GM19372 (cell line): ENCODE measurements around the gene NRARP.
A peak's percentile ranks its signal among the peaks of the same experiment; 100 is the strongest.
"Not testable (repeated sequence)": the region's sequence is repeated elsewhere in the genome, so short reads cannot be mapped to it uniquely, and the experiment has no call there.

Source experiments
- ATAC-seq: cut with Tn5 transposase; IDR thresholded peaks from one replicate; pipeline ENCODE4 v1.9.1; 2021; ENCODE audit warnings: mild to moderate bottlenecking, low read depth, moderate library complexity; ENCODE audit not compliant: unreplicated experiment

Gene NRARP, protein sequence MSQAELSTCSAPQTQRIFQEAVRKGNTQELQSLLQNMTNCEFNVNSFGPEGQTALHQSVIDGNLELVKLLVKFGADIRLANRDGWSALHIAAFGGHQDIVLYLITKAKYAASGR

GRCh38 chr9:137302118-137302448, at the start of gene NRARP:
NRARP (minus strand) TSS chr9:137302271; CDS start chr9:137301928, 343 bp downstream.
- ATAC-seq, result peak; percentile 69

DNA sequence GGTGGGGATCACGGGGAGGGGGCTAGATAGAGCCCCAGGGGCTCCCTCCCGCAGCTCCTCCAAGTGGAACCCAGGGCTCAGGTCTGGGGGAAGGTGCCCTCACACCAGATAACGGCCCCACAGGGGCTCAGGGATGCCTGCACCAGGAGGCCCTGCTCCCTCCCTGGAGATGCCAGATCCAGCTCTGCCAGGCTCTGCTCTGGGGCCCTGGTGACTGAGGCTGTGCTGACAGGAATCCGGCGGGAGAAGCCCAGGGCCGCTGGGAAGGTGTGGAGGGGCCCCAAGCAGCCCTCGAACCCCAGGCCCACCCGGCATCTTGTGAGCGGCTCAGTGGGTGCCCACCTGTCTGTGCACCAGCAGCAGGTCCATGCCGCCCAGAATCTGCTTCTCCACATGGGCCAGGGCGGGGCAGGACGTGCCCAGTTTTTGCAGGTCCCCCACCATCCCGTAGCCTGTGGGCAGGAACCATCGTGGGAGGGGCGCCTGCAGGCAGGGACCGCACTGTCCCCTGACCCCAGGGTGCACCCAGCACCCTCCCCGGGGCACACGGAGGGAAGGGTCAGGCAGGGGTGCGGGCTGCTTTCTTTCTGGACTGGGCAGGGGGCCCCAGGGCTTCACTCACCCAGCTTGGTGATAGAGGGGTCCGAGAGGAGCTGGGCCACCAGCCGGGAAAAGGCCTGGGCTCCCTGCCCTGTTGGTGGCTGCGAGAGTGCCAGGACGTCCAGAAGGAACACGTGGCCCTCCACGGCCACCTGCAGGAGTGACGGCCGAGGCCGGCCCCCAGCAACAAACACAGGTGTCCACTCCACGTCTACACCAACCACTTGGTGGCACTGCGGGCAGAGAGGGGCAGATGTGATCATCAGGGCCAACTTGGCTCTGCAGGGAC, 48.9 kb upstream of the NRARP start:
- no peak for ATAC-seq

GRCh38 chr9:137349471-137350033, 47.5 kb upstream of the NRARP start:
- no peak for ATAC-seq

DNA sequence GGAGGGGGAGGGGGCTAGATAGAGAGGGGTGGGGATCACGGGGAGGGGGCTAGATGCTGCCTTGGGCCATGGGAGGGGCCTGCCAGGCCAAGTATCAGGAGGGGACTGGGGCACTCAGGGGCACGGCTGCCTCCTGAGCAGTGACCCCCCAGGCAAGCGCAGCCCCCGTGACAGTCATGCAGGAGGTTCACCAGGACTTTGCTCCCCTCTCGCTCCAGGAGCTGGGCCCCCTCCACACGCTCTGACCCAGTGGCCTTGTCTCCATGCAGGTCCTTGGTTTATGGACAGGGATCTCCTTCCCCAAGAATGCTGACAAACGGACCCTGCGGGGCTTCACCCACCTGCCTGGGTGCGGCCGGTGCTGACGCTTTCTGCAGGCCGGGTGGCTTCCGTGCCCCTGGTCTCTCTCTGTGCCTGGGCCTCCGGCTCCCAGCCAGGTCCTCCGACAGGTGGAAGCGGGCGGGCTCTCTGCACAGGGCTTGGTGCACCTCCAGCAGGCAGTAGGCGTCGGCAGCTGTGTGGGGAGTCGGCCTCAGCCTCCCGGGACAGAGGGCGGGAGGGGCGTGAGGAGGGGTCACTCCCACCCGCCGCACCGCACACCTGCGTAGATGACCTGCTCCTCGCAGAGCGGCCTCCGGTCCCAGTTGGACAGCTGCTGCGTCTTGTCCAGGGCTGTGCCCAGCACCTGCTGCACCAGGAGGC, 46.8 kb upstream of the NRARP start:
- no peak for ATAC-seq

GRCh38 chr9:137347928-137348327, 45.9 kb upstream of the NRARP start:
- no peak for ATAC-seq

DNA sequence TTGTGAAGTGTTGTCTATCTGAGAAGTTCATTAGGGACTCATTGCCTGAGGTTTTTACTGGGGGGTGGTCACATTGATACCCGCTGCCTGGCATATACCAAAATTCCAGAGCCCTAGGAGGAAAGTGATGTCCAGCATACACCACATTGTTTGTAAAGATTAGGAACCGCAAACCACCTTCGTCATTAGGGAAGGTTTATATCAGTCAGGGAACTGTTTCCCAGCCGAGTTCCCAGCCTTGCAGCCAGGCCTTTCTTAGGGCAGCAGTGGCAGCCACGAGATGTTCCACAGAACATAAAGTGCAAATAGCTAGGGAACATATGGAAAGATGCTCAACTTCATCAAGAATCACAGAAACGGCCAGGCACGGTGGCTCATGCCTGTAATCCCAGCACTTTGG, 40.4 kb upstream of the NRARP start:
- no peak for ATAC-seq

DNA sequence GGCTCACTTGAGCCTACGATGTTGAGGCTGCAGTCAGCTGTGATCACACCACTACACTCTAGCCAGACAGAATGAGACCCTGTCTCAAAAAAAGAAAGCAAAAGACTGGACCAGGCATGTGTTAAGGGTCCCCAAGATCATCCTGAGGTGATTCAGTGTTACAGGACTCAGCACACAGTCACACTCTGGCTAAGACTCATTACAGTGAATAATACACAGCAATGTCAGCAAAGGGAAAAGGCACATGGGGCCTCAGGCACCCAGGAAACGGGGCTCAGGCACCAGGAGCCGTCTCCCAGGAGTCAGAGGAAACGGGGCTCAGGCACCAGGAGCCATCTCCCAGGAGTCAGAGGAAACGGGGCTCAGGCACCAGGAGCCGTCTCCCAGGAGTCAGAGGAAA, 39.2 kb upstream of the NRARP start:
- no peak for ATAC-seq

- ATAC-seq, result not testable (repeated sequence)
Measured at GRCh38 chr9:137339908-137340462, 37.9 kb upstream of the NRARP start.

- no peak for ATAC-seq
Measured at GRCh38 chr9:137339045-137339907, 37.2 kb upstream of the NRARP start.

- ATAC-seq, result no peak
Measured at GRCh38 chr9:137336735-137337134, 34.7 kb upstream of the NRARP start.

- no peak for ATAC-seq
Measured at GRCh38 chr9:137333016-137333671, 31.1 kb upstream of the NRARP start.

- ATAC-seq, result no peak
Measured at GRCh38 chr9:137331929-137332328, 29.9 kb upstream of the NRARP start.

GRCh38 chr9:137330689-137331088, 28.6 kb upstream of the NRARP start:
- no peak for ATAC-seq

DNA sequence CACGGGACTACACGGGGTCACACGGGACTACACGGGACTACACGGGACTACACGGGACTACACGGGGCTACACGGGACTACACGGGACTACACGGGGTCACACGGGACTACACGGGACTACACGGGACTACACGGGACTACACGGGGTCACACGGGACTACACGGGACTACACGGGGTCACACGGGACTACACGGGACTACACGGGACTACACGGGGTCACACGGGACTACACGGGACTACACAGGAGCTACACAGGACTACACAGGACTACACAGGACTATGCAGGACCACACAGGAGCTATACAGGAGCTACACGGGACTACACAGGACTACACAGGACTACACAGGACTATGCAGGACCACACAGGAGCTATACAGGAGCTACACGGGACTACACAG, 27.5 kb upstream of the NRARP start:
- not testable (repeated sequence) for ATAC-seq

DNA sequence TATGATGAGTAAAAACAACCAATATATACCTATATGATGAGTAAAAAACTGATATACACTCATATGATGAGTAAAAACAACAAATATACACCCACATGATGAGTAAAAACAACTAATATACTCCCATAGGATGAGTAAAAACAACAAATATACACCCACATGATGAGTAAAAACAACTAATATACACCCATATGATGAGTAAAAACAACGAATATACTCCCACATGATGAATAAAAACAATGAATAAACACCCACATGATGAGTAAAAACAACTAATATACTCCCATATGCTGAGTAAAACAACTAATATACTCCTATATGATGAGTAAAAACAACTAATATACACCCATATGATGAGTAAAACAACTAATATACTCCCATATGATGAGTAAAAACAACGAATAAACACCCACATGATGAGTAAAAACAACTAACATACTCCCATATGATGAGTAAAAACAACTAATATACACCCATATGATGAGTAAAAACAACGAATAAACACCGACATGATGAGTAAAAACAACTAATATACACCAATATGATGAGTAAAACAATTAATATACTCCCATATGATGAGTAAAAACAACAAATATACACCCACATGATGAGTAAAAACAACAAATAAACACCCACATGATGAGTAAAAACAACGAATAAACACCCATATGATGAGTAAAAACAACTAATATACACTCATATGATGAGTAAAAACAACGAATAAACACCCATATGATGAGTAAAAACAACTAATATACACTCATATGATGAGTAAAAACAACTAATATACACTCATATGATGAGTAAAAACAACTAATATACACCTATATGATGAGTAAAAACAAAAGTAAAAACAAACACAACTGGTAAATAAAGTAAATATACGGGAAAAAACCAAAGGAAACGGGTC, 25.8 kb upstream of the NRARP start:
- not testable (repeated sequence) for ATAC-seq

- ATAC-seq, result no peak
Measured at GRCh38 chr9:137326445-137327065, 24.5 kb upstream of the NRARP start.

DNA sequence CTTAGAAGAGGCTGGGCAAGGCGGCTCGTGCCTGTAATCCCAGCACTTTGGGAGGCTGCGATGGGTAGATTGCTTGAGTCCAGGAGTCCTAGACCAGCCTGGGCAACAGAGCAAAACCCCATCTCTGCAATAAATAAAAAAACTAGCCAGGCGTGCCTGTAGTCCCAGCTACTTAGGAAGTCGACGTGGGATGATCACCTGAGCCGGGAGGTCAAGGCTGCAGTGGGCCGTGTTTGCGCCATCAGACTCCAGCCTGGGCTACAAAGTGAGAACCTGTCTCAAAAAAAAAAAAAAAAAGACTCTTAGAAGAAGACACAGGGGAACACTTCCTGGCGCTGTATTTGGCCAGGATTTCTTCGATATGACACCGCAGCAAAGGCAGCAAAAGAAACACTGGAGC, 23.7 kb upstream of the NRARP start:
- ATAC-seq, result no peak

DNA sequence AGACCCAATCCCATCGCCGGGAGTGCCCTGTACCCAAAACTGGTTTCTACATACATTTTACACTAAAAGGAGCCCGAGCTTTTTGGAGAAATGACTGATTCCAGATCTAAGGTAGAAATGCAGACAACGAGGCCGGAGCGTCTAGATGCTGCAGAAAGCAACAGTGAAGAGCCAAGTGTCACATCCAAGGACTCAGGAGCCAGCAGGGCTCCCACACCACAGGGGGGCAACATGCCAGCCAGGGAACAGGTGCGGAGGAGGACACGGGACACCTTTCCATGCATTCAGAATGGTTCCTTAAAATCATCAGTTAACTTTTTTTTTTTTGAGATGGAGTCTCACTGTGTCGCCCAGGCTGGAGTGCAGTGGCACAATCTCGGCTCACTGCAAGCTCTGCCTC, 23.1 kb upstream of the NRARP start:
- ATAC-seq, result no peak
